GM12875 (cell line): ENCODE results near the gene CMTM6.
"Not testable (repeated sequence)": the region's sequence is repeated elsewhere in the genome, so short reads cannot be mapped to it uniquely, and the experiment has no call there.

ENCODE experiments used
- H3K4me3 ChIP-seq: one replicate; pipeline ENCODE4 v1.5.1; 2011; ENCODE audit warnings: low read depth, low read length, control low read depth
- CTCF ChIP-seq: IDR thresholded peaks from 2 replicates; pipeline ENCODE4 v1.5.1; 2011; ENCODE audit warnings: low read depth, mild to moderate bottlenecking, control low read depth, inconsistent platforms, low read length, moderate library complexity, borderline replicate concordance; ENCODE audit not compliant: insufficient read depth

The CMTM6 gene

DNA sequence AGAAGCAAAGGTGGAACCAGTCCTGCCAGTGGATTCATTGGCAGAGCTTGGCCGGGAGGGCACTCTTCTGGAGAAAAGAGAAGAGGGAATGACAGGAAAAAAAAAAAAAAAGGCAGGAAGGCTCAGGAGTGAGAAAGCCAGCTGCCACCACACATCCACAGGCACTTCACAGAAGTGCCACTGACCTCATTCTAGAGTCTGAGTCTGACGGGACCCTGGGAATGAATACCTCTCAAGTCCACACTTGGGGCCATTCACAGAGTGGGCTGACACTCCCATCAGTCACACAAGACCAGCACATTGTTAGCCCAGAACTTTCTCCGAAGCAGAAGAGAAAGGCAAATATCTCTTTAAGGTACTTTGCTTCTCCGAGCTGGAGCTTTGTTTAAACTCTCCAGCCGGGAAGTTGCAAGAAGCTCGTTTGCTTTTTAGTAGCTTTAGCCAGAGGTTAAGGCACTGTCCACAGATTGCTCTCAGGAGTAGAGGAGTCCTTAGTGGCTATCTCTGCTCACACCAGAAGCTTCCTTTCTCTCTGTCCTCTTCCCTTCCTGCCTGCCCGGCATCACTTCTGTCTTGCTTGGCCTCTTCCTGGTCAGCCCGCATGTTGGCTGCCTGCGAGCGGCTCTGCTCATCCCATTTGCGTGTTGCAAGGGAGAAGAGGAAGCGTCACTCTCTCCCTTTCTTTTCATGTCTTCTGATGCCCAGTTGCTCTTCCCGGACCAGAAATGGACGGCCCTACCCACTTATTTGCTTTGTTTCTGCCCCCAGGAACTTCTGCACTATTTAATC lies 53.8 kb downstream of the CMTM6 start:
- no peak for TF ChIP-seq CTCF
- no peak overlapping the region for H3K4me3 ChIP-seq

DNA sequence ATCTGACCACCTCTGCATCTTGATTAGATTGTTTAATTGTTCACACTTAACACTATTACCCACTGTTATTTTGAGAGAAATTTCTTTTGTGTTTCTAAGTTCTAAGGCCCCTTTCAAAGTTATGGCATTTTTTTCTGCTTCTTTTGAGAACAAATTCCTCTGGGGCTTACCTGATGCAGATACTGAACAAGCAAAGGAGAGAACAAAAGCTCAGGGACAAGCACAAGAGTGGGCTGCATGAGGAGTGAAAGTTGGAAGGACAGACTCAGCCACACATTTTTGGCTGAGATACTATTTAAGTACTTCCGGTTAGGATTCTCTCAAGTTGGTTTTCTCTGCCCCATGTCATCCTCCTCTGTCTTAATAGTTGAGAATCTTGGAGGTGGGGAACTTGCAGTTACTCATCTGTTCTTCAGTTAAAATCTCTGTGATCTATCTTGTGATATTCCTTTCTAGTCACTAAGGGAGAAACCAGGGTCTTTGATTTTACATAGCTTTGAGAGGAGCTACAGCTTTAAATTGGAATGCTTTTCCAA lies 54.7 kb downstream of the CMTM6 start:
- no peak for TF ChIP-seq CTCF
- H3K4me3 ChIP-seq, result no peak overlapping the region

GRCh38 chr3:32443478-32443877 lies 59.2 kb downstream of the CMTM6 start:
- no peak overlapping the region for H3K4me3 ChIP-seq
- TF ChIP-seq CTCF, result no peak

DNA sequence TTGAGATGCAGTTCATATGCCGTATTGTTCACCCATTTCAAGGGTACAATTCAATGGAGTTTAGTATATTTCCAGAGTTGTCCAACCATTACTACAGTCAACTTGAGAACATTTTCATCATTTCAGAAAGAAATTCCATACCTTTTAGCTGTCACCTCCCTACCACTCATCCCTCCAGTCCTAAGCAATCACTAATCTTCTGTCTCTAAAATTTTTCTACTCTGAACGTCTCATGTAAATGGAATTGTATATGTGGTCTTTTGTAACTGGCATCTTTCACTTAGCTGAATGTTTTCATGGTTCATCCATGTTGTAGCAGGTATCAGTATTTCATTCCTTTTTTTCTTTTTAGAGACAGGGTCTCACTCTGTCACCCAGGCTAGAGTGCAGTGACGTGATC lies 59.9 kb downstream of the CMTM6 start:
- no peak overlapping the region for H3K4me3 ChIP-seq

DNA sequence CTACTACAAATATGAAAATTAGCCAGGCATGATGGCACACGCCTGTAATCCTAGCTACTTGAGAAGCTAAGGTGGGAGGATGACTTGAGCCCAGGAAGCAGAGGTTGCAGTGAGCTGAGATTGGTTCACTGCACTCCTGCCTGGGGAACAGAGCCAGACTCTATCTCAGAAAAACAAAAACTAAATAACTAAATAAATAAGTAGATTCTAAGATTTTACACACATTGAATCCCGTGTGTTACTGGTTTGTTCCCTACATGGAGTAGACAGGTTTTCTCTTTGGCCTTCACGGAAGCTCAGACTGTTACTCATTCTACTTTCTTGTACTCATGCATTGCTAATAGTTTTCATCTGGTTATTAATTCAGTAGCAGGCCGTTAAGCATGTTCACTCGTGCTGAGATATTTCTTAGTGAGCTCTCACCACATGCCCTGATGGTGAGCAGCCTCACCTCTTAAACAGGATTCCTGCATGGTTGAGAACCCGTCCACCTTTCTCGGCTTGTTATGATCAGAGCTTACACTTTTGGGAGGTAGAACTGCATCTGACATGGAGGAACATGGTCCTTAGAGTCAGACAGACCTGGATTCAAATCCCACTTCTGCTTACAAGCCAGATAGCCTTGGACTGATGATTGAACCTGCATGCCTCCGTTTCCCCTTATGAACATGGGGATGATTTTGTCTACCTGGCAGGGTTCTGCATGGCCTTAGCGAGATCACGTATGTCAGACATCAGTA lies 61.9 kb downstream of the CMTM6 start:
- no peak for TF ChIP-seq CTCF
- no peak overlapping the region for H3K4me3 ChIP-seq

More for the DNA sequence above, 59.9 kb downstream of the CMTM6 start:
- TF ChIP-seq CTCF, result no peak

DNA sequence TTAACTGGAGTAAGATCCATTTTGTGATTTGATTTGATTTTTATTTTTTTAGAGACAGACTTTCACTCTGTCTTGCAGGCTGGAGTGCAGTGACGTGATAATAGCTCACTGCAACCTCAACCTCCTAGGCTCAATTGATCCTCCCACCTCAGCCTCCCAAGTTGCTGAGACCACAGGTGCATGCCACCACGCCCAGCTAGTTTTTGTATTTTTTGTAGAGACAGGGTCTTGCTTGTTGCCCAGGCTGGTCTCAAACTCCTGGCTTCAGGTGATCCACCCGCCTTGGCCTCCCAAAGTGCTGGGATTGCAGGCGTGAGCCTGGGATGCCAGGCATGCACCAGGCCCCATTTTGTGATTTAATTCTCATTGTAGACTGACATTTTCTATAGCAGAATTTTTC lies 63.2 kb downstream of the CMTM6 start:
- not testable (repeated sequence) for H3K4me3 ChIP-seq

GRCh38 chr3:32438596-32439344 lies 63.9 kb downstream of the CMTM6 start:
- H3K4me3 ChIP-seq, result no peak overlapping the region

More at GRCh38 chr3:32438596-32439344, 63.9 kb downstream of the CMTM6 start:
- no peak for TF ChIP-seq CTCF
